ENCODE results near the gene GIT2.

The GIT2 gene

GRCh38 chr12:109952160-109952858, 43.9 kb downstream of the GIT2 start:
- DNase-seq (ENCODE audit: insufficient read length, low spot score) (no peak), FAIRE-seq (no peak)
- no peak for TF ChIP-seq CTCF (IDR thresholded peaks at IDR 0.05; ENCODE audit: insufficient read depth, missing control alignments)

GRCh38 chr12:109951751-109952150, 44.4 kb downstream of the GIT2 start:
- no peak for TF ChIP-seq CTCF (IDR thresholded peaks at IDR 0.05; ENCODE audit: insufficient read depth, missing control alignments)
- DNase-seq (ENCODE audit: insufficient read length, low spot score) (no peak), FAIRE-seq (no peak)

- TF ChIP-seq CTCF (IDR thresholded peaks at IDR 0.05; ENCODE audit: insufficient read depth, missing control alignments) = no peak
- FAIRE-seq (no peak), DNase-seq (ENCODE audit: insufficient read length, low spot score) (no peak)
These were observed 45.0 kb downstream of the GIT2 start for GRCh38 chr12:109951136-109951535.

GRCh38 chr12:109950625-109951024, 45.5 kb downstream of the GIT2 start:
- TF ChIP-seq CTCF (IDR thresholded peaks at IDR 0.05; ENCODE audit: insufficient read depth, missing control alignments) = no peak
- DNase-seq (ENCODE audit: insufficient read length, low spot score) (no peak), FAIRE-seq (no peak)

GRCh38 chr12:109949089-109949488, 47.1 kb downstream of the GIT2 start:
- no peak for DNase-seq (ENCODE audit: insufficient read length, low spot score)
- FAIRE-seq = no peak
- no peak for TF ChIP-seq CTCF (IDR thresholded peaks at IDR 0.05; ENCODE audit: insufficient read depth, missing control alignments)

GRCh38 chr12:109948368-109948767, 47.8 kb downstream of the GIT2 start:
- TF ChIP-seq CTCF (IDR thresholded peaks at IDR 0.05; ENCODE audit: insufficient read depth, missing control alignments) = no peak
- no peak for FAIRE-seq
- DNase-seq (ENCODE audit: insufficient read length, low spot score) = no peak

- TF ChIP-seq CTCF (IDR thresholded peaks at IDR 0.05; ENCODE audit: insufficient read depth, missing control alignments) = no peak
- FAIRE-seq (no peak), DNase-seq (ENCODE audit: insufficient read length, low spot score) (no peak)
These were observed 48.6 kb downstream of the GIT2 start for GRCh38 chr12:109947521-109947920.

Measured in D721Med (cell line).